Endothelial cell of umbilical vein (primary cell): ENCODE results near the gene CMSS1. TPM values are rescaled to one million over a fixed set of nuclear protein-coding genes. Genes with fewer than 3 reads are reported as not detected.
A peak's percentile ranks its signal among the peaks of the same experiment; 100 is the strongest.

Source experiments
- BruUV-seq: library from RNA; stranded (reverse); fragments of 400-500 nt; replicated peaks from 2 replicates; lab custom pipeline; 2021; lab: Mats Ljungman, UMichigan
- CTCF ChIA-PET: fragments of 300-600, 350-600 bp; sonication (Branson Sonifier 250); formaldehyde crosslinking; loops from one replicate; lab custom pipeline; 2021; ENCODE audit warnings: antibody characterized with exemption, inconsistent platforms; lab: Charles Lee
- POLR2A ChIA-PET: fragments of 300-600, 350-600 bp; sonication (Branson Sonifier 250); formaldehyde crosslinking; loops from one replicate; lab custom pipeline; 2021; ENCODE audit warnings: antibody characterized with exemption, inconsistent platforms; lab: Charles Lee
- DNase-seq: peaks from one replicate; pipeline ENCODE4 v3.0.0-alpha.2; 2011; ENCODE audit warnings: low read depth, low spot score
- FAIRE-seq: peaks from 2 replicates; lab custom pipeline; 2011; peaks lifted over from hg19 to GRCh38; lab: Jason Lieb, UNC
- H2AFZ ChIP-seq: 2 replicates; pipeline ENCODE4 v1.6.0; 2012; ENCODE audit warnings: low read depth, low read length, control low read depth, inconsistent platforms
- H3K27ac ChIP-seq: 2 replicates; pipeline ENCODE4 v1.5.1; 2011; ENCODE audit warnings: low read depth, mild to moderate bottlenecking, control low read depth, low read length, moderate library complexity; ENCODE audit not compliant: insufficient read depth
- H3K27me3 ChIP-seq, 2 experiments: 2 replicates each; pipeline versions ENCODE4 v1.6.0 to v1.6.1; 2011; ENCODE audit warnings: low read length in 2 of 2, mixed read lengths in 1 of 2; ENCODE audit not compliant: control insufficient read depth in 2 of 2, insufficient read depth in 2 of 2
- H3K36me3 ChIP-seq, 2 experiments: 2 replicates in 1 of 2; 3 replicates in 1 of 2; pipeline ENCODE4 v1.5.1; 2011; ENCODE audit warnings: low read length in 2 of 2, mild to moderate bottlenecking in 1 of 2, moderate library complexity in 1 of 2; ENCODE audit not compliant: control insufficient read depth in 2 of 2, insufficient read depth in 2 of 2; ENCODE audit errors: extremely low read depth in 1 of 2
- H3K4me1 ChIP-seq: 3 replicates; pipeline ENCODE4 v1.5.1; 2011; ENCODE audit warnings: mild to moderate bottlenecking, low read length; ENCODE audit not compliant: control insufficient read depth, insufficient read depth; ENCODE audit errors: extremely low read depth
- H3K4me2 ChIP-seq: 2 replicates; pipeline ENCODE4 v1.6.1; 2011; ENCODE audit warnings: low read length, control low read depth, mixed read lengths; ENCODE audit not compliant: insufficient read depth
- H3K4me3 ChIP-seq, 3 experiments: fragments of 200-600 bp in 1 of 3; sonication (generic), shearing (Covaris generic) in 1 of 3; replicated peaks in 1 of 3; 2 replicates each; pipeline ENCODE4 v1.5.1; 2011 to 2016; ENCODE audit warnings: control low read depth in 3 of 3, low read length in 3 of 3, mild to moderate bottlenecking in 2 of 3, inconsistent platforms in 1 of 3, low read depth in 1 of 3, moderate library complexity in 1 of 3; ENCODE audit not compliant: insufficient read depth in 1 of 3
- H3K79me2 ChIP-seq: 2 replicates; pipeline ENCODE4 v1.6.0; 2012; ENCODE audit warnings: low read length, inconsistent platforms; ENCODE audit not compliant: control insufficient read depth, insufficient read depth
- H3K9ac ChIP-seq: replicated peaks from 2 replicates; pipeline ENCODE3; 2011; ENCODE audit warnings: low read length, control low read depth; ENCODE audit not compliant: insufficient read depth; ENCODE audit errors: extremely low read depth
- H3K9me1 ChIP-seq: replicated peaks from 3 replicates; pipeline ENCODE4 v1.6.0; 2011; ENCODE audit warnings: mild to moderate bottlenecking, low read length; ENCODE audit not compliant: control insufficient read depth, insufficient read depth; ENCODE audit errors: extremely low read depth
- H3K9me3 ChIP-seq: replicated peaks from 2 replicates; pipeline ENCODE4 v1.5.1; 2012; ENCODE audit warnings: low read length, inconsistent platforms; ENCODE audit not compliant: control insufficient read depth, insufficient read depth
- H4K20me1 ChIP-seq: replicated peaks from 2 replicates; pipeline ENCODE3; 2011; ENCODE audit warnings: mild to moderate bottlenecking, low read length; ENCODE audit not compliant: control insufficient read depth, insufficient read depth; ENCODE audit errors: extremely low read depth
- CTCF ChIP-seq, 2 donors: IDR thresholded peaks; 1 replicate in 1 of 2; 2 replicates in 1 of 2; pipeline ENCODE4 v1.5.1; 2011; ENCODE audit warnings: low read length in 2 of 2, mild to moderate bottlenecking in 2 of 2, moderate library complexity in 2 of 2, control low read depth in 1 of 2, inconsistent platforms in 1 of 2, low read depth in 1 of 2; ENCODE audit not compliant: insufficient read depth in 1 of 2; ENCODE audit errors: extremely low read depth in 1 of 2
- EZH2 ChIP-seq: IDR thresholded peaks from 2 replicates; pipeline ENCODE4 v1.6.1; 2012; ENCODE audit warnings: borderline replicate concordance, low read depth, mild to moderate bottlenecking, moderate library complexity, low read length, inconsistent platforms; ENCODE audit not compliant: severe bottlenecking
- FOS ChIP-seq: IDR thresholded peaks from 2 replicates; pipeline ENCODE4 v1.6.1; 2011; ENCODE audit warnings: mild to moderate bottlenecking, low read length, moderate library complexity, borderline replicate concordance; ENCODE audit not compliant: insufficient read depth
- GATA2 ChIP-seq: IDR thresholded peaks from 2 replicates; pipeline ENCODE4 v1.7.0; 2011; ENCODE audit warnings: low read depth, mild to moderate bottlenecking, moderate library complexity, mixed read lengths, low read length; ENCODE audit not compliant: insufficient read length, insufficient read depth
- JUN ChIP-seq: IDR thresholded peaks from 2 replicates; pipeline ENCODE4 v1.6.1; 2011; ENCODE audit warnings: borderline replicate concordance, low read depth; ENCODE audit not compliant: insufficient read length, insufficient read depth
- MYC ChIP-seq: IDR thresholded peaks from one replicate; pipeline ENCODE4 v1.6.1; 2011; ENCODE audit warnings: mild to moderate bottlenecking, low read depth, low read length
- POLR2A ChIP-seq: IDR thresholded peaks from 2 replicates; pipeline ENCODE4 v1.6.1; 2012; ENCODE audit warnings: low read depth, mild to moderate bottlenecking, control low read depth, low read length
- POLR2AphosphoS5 ChIP-seq: IDR thresholded peaks from 2 replicates; pipeline ENCODE4 v1.6.1; 2012; ENCODE audit warnings: low read depth, mild to moderate bottlenecking, control low read depth, low read length, moderate library complexity; ENCODE audit not compliant: insufficient read depth
- dilution Hi-C: fragments of 300-500 bp; cut with MboI; formaldehyde crosslinking; loops from one replicate; pipeline ENCODE4 v1.15.0; 2019; ENCODE audit warnings: low sequenced_read_pairs; ENCODE audit not compliant: extremely low pct_ligation_motif_present
- intact Hi-C: fragments of 100-400 bp; cut with micrococcal nuclease; formaldehyde crosslinking; loops from one replicate; pipeline ENCODE4 v1.10.0; 2022
- polyA plus RNA-seq, 4 experiments: library from polyadenylated mRNA; depleted of rRNA in 3 of 4; stranded (reverse) in 3 of 4; unstranded in 1 of 4; fragments of >200 nt; gene quantifications; 2 replicates each; pipeline versions ENCODE4 v1.2.1 to v1.2.3, GENCODE V29; 2011 to 2012; ENCODE audit warnings: missing spikeins in 1 of 4
- total RNA-seq: library from RNA; stranded (reverse); gene quantifications from 2 replicates; pipeline ENCODE4 v1.2.3, GENCODE V29; 2021
- TF ChIP-seq, protein P1 (sequence below): IDR thresholded peaks from 2 replicates; pipeline ENCODE4 v1.6.1; 2011; ENCODE audit not compliant: insufficient read depth, insufficient read length

The CMSS1 gene
- total and polyA plus RNA-seq, 2 donors (not counting 3 experiments of a cell fraction or from before 2014, with no cell fraction given), result 9.7 to 60.6 TPM

GRCh38 chr3:99938270-99938911, 120.7 kb downstream of the CMSS1 start:
- no peak for FAIRE-seq
- no peaks in the 10 kb centered on the region for H3K36me3 ChIP-seq
- no peak overlapping the region for H2AFZ ChIP-seq
- H3K4me3 ChIP-seq, result no peak overlapping the region
- no peak overlapping the region for H3K9ac ChIP-seq
- dilution Hi-C loops (no loop called here), intact Hi-C loops (no loop called here)
- no peak overlapping the region for H3K4me2 ChIP-seq
- peak; percentile 41 for DNase-seq
- H3K9me1 ChIP-seq, result no peaks in the 10 kb centered on the region
- CTCF ChIA-PET, result interaction anchor here (0.7 to 1.7 kb wide), 5 partner anchors 10 to 68 kb away, joined by 3 to 7 read pairs (median 4); no protein-coding TSS in a partner anchor
- H4K20me1 ChIP-seq, result no peaks in the 10 kb centered on the region
- TF ChIP-seq MYC (no peak), POLR2A (no peak), FOS (no peak), POLR2AphosphoS5 (no peak), EZH2 (no peak), GATA2 (no peak), CTCF (IDR thresholded peaks at IDR 0.05; ENCODE audit: extremely low read depth in 1 of 2, insufficient read depth in 1 of 2, low read depth in 1 of 2, low read length in 2 of 2) (no peak), JUN (no peak)
- TF ChIP-seq, protein P1, sequence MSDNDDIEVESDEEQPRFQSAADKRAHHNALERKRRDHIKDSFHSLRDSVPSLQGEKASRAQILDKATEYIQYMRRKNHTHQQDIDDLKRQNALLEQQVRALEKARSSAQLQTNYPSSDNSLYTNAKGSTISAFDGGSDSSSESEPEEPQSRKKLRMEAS, result no peak
- POLR2A ChIA-PET, result no interaction called here
- no peak overlapping the region for H3K27ac ChIP-seq
- BruUV-seq, result no TSS peak
- no peaks in the 10 kb centered on the region for H3K9me3 ChIP-seq
- H3K4me1 ChIP-seq, result peaks cover 16% of the 10 kb centered on the region
- no peaks in the 10 kb centered on the region for H3K27me3 ChIP-seq
- H3K79me2 ChIP-seq, result no peaks in the 10 kb centered on the region
